Measurements from ENCODE around the gene PICALM. TPM values are rescaled to one million over a fixed set of nuclear protein-coding genes. Genes with fewer than 3 reads are reported as not detected.
"Not testable (repeated sequence)": the region's sequence is repeated elsewhere in the genome, so short reads cannot be mapped to it uniquely, and the experiment has no call there.

The PICALM gene
- total and polyA plus RNA-seq, 4 donors = 19.3 to 317 (median 108) TPM

GRCh38 chr11:86106916-86107315 lies 38.0 kb upstream of the PICALM start:
- Histone ChIP-seq H3K36me3 (ENCODE audit: control insufficient read depth in 4 of 4, insufficient read depth in 3 of 4, low read depth in 1 of 4, low read length in 3 of 4) (no peaks in the 10 kb centered on the region), H3K4me1 (ENCODE audit: control insufficient read depth in 4 of 4, insufficient read depth in 4 of 4, low read length in 3 of 4) (peaks cover 0 to 5% (median under 1%) of the 10 kb centered on the region in 4 donors), H3K9me3 (ENCODE audit: control insufficient read depth in 4 of 4, low read length in 3 of 4) (no peaks in the 10 kb centered on the region), H3K27me3 (ENCODE audit: control insufficient read depth in 4 of 4, insufficient read depth in 4 of 4, low read length in 3 of 4) (no peaks in the 10 kb centered on the region), H3K4me3 (ENCODE audit: low read depth in 1 of 3, low read length in 3 of 3) (no peak overlapping the region), H3K9ac (ENCODE audit: low read depth in 1 of 2, low read length in 2 of 2) (no peak overlapping the region), H3K27ac (ENCODE audit: low read depth in 1 of 2, low read length in 2 of 2) (no peak overlapping the region)
- no peak for DNase-seq (ENCODE audit: low spot score)
- WGBS = 89% methylated on average over 2 of the region's 2 CpGs
- TF ChIP-seq TAF1 (conservative IDR thresholded peaks at IDR 0.05) = no peak
- no peak for TF ChIP-seq ZBTB33 (IDR thresholded peaks at IDR 0.05)
- TF ChIP-seq, protein P1, sequence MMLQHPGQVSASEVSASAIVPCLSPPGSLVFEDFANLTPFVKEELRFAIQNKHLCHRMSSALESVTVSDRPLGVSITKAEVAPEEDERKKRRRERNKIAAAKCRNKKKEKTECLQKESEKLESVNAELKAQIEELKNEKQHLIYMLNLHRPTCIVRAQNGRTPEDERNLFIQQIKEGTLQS (IDR thresholded peaks at IDR 0.05) = no peak

DNA sequence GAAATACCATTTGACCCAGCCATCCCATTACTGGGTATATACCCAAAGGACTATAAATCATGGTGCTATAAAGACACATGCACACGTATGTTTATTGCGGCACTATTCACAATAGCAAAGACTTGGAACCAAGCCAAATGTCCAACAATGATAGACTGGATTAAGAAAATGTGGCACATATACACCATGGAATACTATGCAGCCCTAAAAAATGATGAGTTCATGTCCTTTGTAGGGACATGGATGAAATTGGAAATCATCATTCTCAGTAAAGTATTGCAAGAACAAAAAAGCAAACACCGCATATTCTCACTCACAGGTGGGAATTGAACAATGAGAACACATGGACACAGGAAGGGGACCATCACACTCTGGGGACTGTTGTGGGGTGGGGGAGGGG lies 37.1 kb upstream of the PICALM start:
- H3K27me3 ChIP-seq (ENCODE audit: control insufficient read depth in 4 of 4, insufficient read depth in 4 of 4, low read length in 3 of 4) = not testable (repeated sequence)
- 96% methylated on average over 3 of the region's 3 CpGs for WGBS
- peaks cover 0 to 14% (median 6%) of the 10 kb centered on the region in 4 donors for H3K4me1 ChIP-seq (ENCODE audit: control insufficient read depth in 4 of 4, insufficient read depth in 4 of 4, low read length in 3 of 4)

DNA sequence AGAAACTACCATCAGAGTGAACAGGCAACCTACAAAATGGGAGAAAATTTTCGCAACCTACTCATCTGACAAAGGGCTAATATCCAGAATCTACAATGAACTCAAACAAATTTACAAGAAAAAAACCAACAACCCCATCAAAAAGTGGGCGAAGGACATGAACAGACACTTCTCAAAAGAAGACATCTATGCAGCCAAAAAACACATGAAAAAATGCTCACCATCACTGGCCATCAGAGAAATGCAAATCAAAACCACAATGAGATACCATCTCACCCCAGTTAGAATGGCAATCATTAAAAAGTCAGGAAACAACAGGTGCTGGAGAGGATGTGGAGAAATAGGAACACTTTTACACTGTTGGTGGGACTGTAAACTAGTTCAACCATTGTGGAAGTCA lies 36.7 kb upstream of the PICALM start:
- peaks cover 0 to 14% (median 7%) of the 10 kb centered on the region in 4 donors for H3K4me1 ChIP-seq (ENCODE audit: control insufficient read depth in 4 of 4, insufficient read depth in 4 of 4, low read length in 3 of 4)
- H3K36me3 ChIP-seq (ENCODE audit: control insufficient read depth in 4 of 4, insufficient read depth in 3 of 4, low read depth in 1 of 4, low read length in 3 of 4); H3K9ac ChIP-seq (ENCODE audit: low read depth in 1 of 2, low read length in 2 of 2); H3K4me3 ChIP-seq (ENCODE audit: low read depth in 1 of 3, low read length in 3 of 3); H3K9me3 ChIP-seq (ENCODE audit: control insufficient read depth in 4 of 4, low read length in 3 of 4); H3K27me3 ChIP-seq (ENCODE audit: control insufficient read depth in 4 of 4, insufficient read depth in 4 of 4, low read length in 3 of 4); H3K27ac ChIP-seq (ENCODE audit: low read depth in 1 of 2, low read length in 2 of 2); DNase-seq (ENCODE audit: low spot score): not testable (repeated sequence)
- 100% methylated on average over 1 of the region's 2 CpGs for WGBS

More for the DNA sequence above, 37.1 kb upstream of the PICALM start:
- H3K27ac ChIP-seq (ENCODE audit: low read depth in 1 of 2, low read length in 2 of 2); H3K36me3 ChIP-seq (ENCODE audit: control insufficient read depth in 4 of 4, insufficient read depth in 3 of 4, low read depth in 1 of 4, low read length in 3 of 4); H3K9me3 ChIP-seq (ENCODE audit: control insufficient read depth in 4 of 4, low read length in 3 of 4); H3K4me3 ChIP-seq (ENCODE audit: low read depth in 1 of 3, low read length in 3 of 3); H3K9ac ChIP-seq (ENCODE audit: low read depth in 1 of 2, low read length in 2 of 2); DNase-seq (ENCODE audit: low spot score): not testable (repeated sequence)

- Histone ChIP-seq H3K4me1 (ENCODE audit: control insufficient read depth in 4 of 4, insufficient read depth in 4 of 4, low read length in 3 of 4) (peaks cover 0 to 22% (median 10%) of the 10 kb centered on the region in 4 donors), H3K36me3 (ENCODE audit: control insufficient read depth in 4 of 4, insufficient read depth in 3 of 4, low read depth in 1 of 4, low read length in 3 of 4) (no peaks in the 10 kb centered on the region), H3K9ac (ENCODE audit: low read depth in 1 of 2, low read length in 2 of 2) (no peak overlapping the region), H3K27me3 (ENCODE audit: control insufficient read depth in 4 of 4, insufficient read depth in 4 of 4, low read length in 3 of 4) (no peaks in the 10 kb centered on the region), H3K9me3 (ENCODE audit: control insufficient read depth in 4 of 4, low read length in 3 of 4) (no peaks in the 10 kb centered on the region), H3K4me3 (ENCODE audit: low read depth in 1 of 3, low read length in 3 of 3) (no peak overlapping the region), H3K27ac (ENCODE audit: low read depth in 1 of 2, low read length in 2 of 2) (no peak overlapping the region)
- 88% methylated on average over 1 of the region's 1 CpG for WGBS
- TF ChIP-seq HNF4G (IDR thresholded peaks at IDR 0.05) = no peak
- TF ChIP-seq NR2F2 (IDR thresholded peaks at IDR 0.05) = no peak
- TF ChIP-seq RXRA (IDR thresholded peaks at IDR 0.05) = no peak
- DNase-seq (ENCODE audit: low spot score) = no peak
Measured at GRCh38 chr11:86103808-86104207, 34.9 kb upstream of the PICALM start.

- Histone ChIP-seq H3K27me3 (ENCODE audit: control insufficient read depth in 4 of 4, insufficient read depth in 4 of 4, low read length in 3 of 4) (no peaks in the 10 kb centered on the region), H3K9me3 (ENCODE audit: control insufficient read depth in 4 of 4, low read length in 3 of 4) (no peaks in the 10 kb centered on the region), H3K4me1 (ENCODE audit: control insufficient read depth in 4 of 4, insufficient read depth in 4 of 4, low read length in 3 of 4) (peaks cover 0 to 22% (median 10%) of the 10 kb centered on the region in 4 donors), H3K9ac (ENCODE audit: low read depth in 1 of 2, low read length in 2 of 2) (no peak overlapping the region), H3K4me3 (ENCODE audit: low read depth in 1 of 3, low read length in 3 of 3) (no peak overlapping the region), H3K36me3 (ENCODE audit: control insufficient read depth in 4 of 4, insufficient read depth in 3 of 4, low read depth in 1 of 4, low read length in 3 of 4) (no peaks in the 10 kb centered on the region), H3K27ac (ENCODE audit: low read depth in 1 of 2, low read length in 2 of 2) (peak overlapping the region; percentile 56 to 77)
- WGBS = 24% methylated on average over 3 of the region's 3 CpGs
- DNase-seq (ENCODE audit: low spot score) = no peak
- TF ChIP-seq, protein P2, sequence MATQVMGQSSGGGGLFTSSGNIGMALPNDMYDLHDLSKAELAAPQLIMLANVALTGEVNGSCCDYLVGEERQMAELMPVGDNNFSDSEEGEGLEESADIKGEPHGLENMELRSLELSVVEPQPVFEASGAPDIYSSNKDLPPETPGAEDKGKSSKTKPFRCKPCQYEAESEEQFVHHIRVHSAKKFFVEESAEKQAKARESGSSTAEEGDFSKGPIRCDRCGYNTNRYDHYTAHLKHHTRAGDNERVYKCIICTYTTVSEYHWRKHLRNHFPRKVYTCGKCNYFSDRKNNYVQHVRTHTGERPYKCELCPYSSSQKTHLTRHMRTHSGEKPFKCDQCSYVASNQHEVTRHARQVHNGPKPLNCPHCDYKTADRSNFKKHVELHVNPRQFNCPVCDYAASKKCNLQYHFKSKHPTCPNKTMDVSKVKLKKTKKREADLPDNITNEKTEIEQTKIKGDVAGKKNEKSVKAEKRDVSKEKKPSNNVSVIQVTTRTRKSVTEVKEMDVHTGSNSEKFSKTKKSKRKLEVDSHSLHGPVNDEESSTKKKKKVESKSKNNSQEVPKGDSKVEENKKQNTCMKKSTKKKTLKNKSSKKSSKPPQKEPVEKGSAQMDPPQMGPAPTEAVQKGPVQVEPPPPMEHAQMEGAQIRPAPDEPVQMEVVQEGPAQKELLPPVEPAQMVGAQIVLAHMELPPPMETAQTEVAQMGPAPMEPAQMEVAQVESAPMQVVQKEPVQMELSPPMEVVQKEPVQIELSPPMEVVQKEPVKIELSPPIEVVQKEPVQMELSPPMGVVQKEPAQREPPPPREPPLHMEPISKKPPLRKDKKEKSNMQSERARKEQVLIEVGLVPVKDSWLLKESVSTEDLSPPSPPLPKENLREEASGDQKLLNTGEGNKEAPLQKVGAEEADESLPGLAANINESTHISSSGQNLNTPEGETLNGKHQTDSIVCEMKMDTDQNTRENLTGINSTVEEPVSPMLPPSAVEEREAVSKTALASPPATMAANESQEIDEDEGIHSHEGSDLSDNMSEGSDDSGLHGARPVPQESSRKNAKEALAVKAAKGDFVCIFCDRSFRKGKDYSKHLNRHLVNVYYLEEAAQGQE (IDR thresholded peaks at IDR 0.05) = peak; percentile 59
- TF ChIP-seq FOXA2 (IDR thresholded peaks at IDR 0.05) (peak; percentile 69), HNF4G (IDR thresholded peaks at IDR 0.05) (peak; percentile 55), RXRA (IDR thresholded peaks at IDR 0.05) (peak; percentile 74 to 87), RAD21 (IDR thresholded peaks at IDR 0.05) (peak; percentile 58 to 59), ZBTB33 (IDR thresholded peaks at IDR 0.05) (peak; percentile 82)
Measured at GRCh38 chr11:86101941-86102407, 33.1 kb upstream of the PICALM start.

All from liver (tissue), 9 donors.